ENCODE results near the gene TMEM217.

Gene TMEM217

GRCh38 chr6:37221585-37222124 is 36.3 kb downstream of the TMEM217 start:
- TF ChIP-seq TAF1 (IDR thresholded peaks at IDR 0.05; ENCODE audit: borderline replicate concordance, insufficient read depth, low read length) (0 out of 2 replicates have a peak, but pooled peaks have one; percentile 14), SIN3A (IDR thresholded peaks at IDR 0.05; ENCODE audit: borderline replicate concordance, insufficient read depth, low read length) (no peak)

- TF ChIP-seq REST (IDR thresholded peaks at IDR 0.05; ENCODE audit: insufficient read depth in 1 of 2, low read depth in 2 of 2, low read length in 2 of 2) (no peak), SIN3A (IDR thresholded peaks at IDR 0.05; ENCODE audit: borderline replicate concordance, insufficient read depth, low read length) (no peak), POLR2AphosphoS5 (IDR thresholded peaks at IDR 0.05; ENCODE audit: low read depth, low read length) (no peak), TAF1 (IDR thresholded peaks at IDR 0.05; ENCODE audit: borderline replicate concordance, insufficient read depth, low read length) (no peak), FOXP2 (optimal IDR thresholded peaks at IDR 0.05; ENCODE audit: borderline replicate concordance, extremely low read depth, extremely low read length, insufficient read depth) (no peak)
These were observed 39.4 kb downstream of the TMEM217 start for GRCh38 chr6:37218511-37218910.

GRCh38 chr6:37218061-37218460 is 39.9 kb downstream of the TMEM217 start:
- TF ChIP-seq SIN3A (IDR thresholded peaks at IDR 0.05; ENCODE audit: borderline replicate concordance, insufficient read depth, low read length) = no peak
- no peak for TF ChIP-seq POLR2AphosphoS5 (IDR thresholded peaks at IDR 0.05; ENCODE audit: low read depth, low read length)
- TF ChIP-seq TAF1 (IDR thresholded peaks at IDR 0.05; ENCODE audit: borderline replicate concordance, insufficient read depth, low read length) = no peak
- no peak for TF ChIP-seq FOXP2 (optimal IDR thresholded peaks at IDR 0.05; ENCODE audit: borderline replicate concordance, extremely low read depth, extremely low read length, insufficient read depth)
- TF ChIP-seq REST (IDR thresholded peaks at IDR 0.05; ENCODE audit: insufficient read depth in 1 of 2, low read depth in 2 of 2, low read length in 2 of 2) = no peak

GRCh38 chr6:37212268-37212667 is 45.7 kb downstream of the TMEM217 start:
- TF ChIP-seq TAF1 (IDR thresholded peaks at IDR 0.05; ENCODE audit: borderline replicate concordance, insufficient read depth, low read length) (no peak), FOXP2 (optimal IDR thresholded peaks at IDR 0.05; ENCODE audit: borderline replicate concordance, extremely low read depth, extremely low read length, insufficient read depth) (no peak), SIN3A (IDR thresholded peaks at IDR 0.05; ENCODE audit: borderline replicate concordance, insufficient read depth, low read length) (no peak), POLR2AphosphoS5 (IDR thresholded peaks at IDR 0.05; ENCODE audit: low read depth, low read length) (no peak), REST (IDR thresholded peaks at IDR 0.05; ENCODE audit: insufficient read depth in 1 of 2, low read depth in 2 of 2, low read length in 2 of 2) (no peak)

GRCh38 chr6:37210313-37210968 is 47.5 kb downstream of the TMEM217 start:
- TF ChIP-seq REST (IDR thresholded peaks at IDR 0.05; ENCODE audit: insufficient read depth in 1 of 2, low read depth in 2 of 2, low read length in 2 of 2) = no peak
- no peak for TF ChIP-seq TAF1 (IDR thresholded peaks at IDR 0.05; ENCODE audit: borderline replicate concordance, insufficient read depth, low read length)
- no peak for TF ChIP-seq SIN3A (IDR thresholded peaks at IDR 0.05; ENCODE audit: borderline replicate concordance, insufficient read depth, low read length)
- no peak for TF ChIP-seq FOXP2 (optimal IDR thresholded peaks at IDR 0.05; ENCODE audit: borderline replicate concordance, extremely low read depth, extremely low read length, insufficient read depth)
- TF ChIP-seq POLR2AphosphoS5 (IDR thresholded peaks at IDR 0.05; ENCODE audit: low read depth, low read length) = no peak
